WTC11 (cell line): ENCODE results near the gene RFPL1. TPM values are rescaled to one million over a fixed set of nuclear protein-coding genes. Genes with fewer than 3 reads are reported as not detected.

ENCODE experiments used
- ATAC-seq: fragments of 200-7000 bp; cut with Tn5 transposase; 2 replicates; pipeline ENCODE4 v1.10.0; 2021; ENCODE audit warnings: mild to moderate bottlenecking, moderate library complexity
- CTCF ChIA-PET: fragments of 300-600 bp; sonication (Branson Sonifier 250); formaldehyde crosslinking; loops from one replicate; lab custom pipeline; 2021; ENCODE audit warnings: antibody characterized with exemption; lab: Charles Lee
- POLR2A ChIA-PET: fragments of 350-600 bp; sonication (Branson Sonifier 250); formaldehyde crosslinking; loops from one replicate; lab custom pipeline; 2021; ENCODE audit warnings: antibody characterized with exemption; lab: Charles Lee
- DNase-seq: peaks from one replicate; pipeline ENCODE4 v3.0.0; 2021; ENCODE audit warnings: low spot score
- H3K27ac Mint-ChIP-seq: 2 replicates; pipeline ENCODE4 v1.8.0; 2021; ENCODE audit warnings: mixed read lengths
- H3K27me3 Mint-ChIP-seq: 2 replicates; pipeline ENCODE4 v1.8.0; 2021; ENCODE audit warnings: low read depth, mild to moderate bottlenecking, moderate library complexity, mixed read lengths
- H3K36me3 Mint-ChIP-seq: 2 replicates; pipeline ENCODE4 v1.8.0; 2021; ENCODE audit warnings: mixed read lengths
- H3K4me1 Mint-ChIP-seq: 2 replicates; pipeline ENCODE4 v1.8.0; 2022; ENCODE audit warnings: mixed read lengths
- H3K4me3 Mint-ChIP-seq: 2 replicates; pipeline ENCODE4 v1.8.0; 2021; ENCODE audit warnings: mild to moderate bottlenecking, moderate library complexity, mixed read lengths
- H3K9me3 Mint-ChIP-seq: 2 replicates; pipeline ENCODE4 v1.8.0; 2021; ENCODE audit warnings: mixed read lengths
- AR ChIP-seq: fragments of 250-450 bp; sonication (Bioruptor Pico); IDR thresholded peaks from 2 replicates; pipeline ENCODE4 v1.9.0; 2021; ENCODE audit warnings: mild to moderate bottlenecking
- ATF6 ChIP-seq: sonication (generic); formaldehyde crosslinking; IDR thresholded peaks from 2 replicates; pipeline ENCODE4 v1.8.1; 2023; ENCODE audit warnings: mild to moderate bottlenecking, missing genetic modification reagents
- CDX4 ChIP-seq: fragments of 250-450 bp; sonication (Bioruptor Pico); IDR thresholded peaks from 2 replicates; pipeline ENCODE4 v1.9.0; 2021; ENCODE audit warnings: moderate library complexity, mild to moderate bottlenecking, inconsistent platforms, borderline replicate concordance
- EMX1 ChIP-seq: fragments of 250-450 bp; sonication (Bioruptor Pico); IDR thresholded peaks from 2 replicates; pipeline ENCODE4 v1.8.0; 2021; ENCODE audit warnings: mild to moderate bottlenecking
- ESRRA ChIP-seq: sonication (generic); formaldehyde crosslinking; IDR thresholded peaks from 2 replicates; pipeline ENCODE4 v1.8.1; 2022; ENCODE audit warnings: mild to moderate bottlenecking, missing genetic modification reagents, borderline replicate concordance
- FOXP1 ChIP-seq: sonication (generic); formaldehyde crosslinking; IDR thresholded peaks from 2 replicates; pipeline ENCODE4 v1.8.0; 2022; ENCODE audit warnings: missing genetic modification reagents, mild to moderate bottlenecking, moderate library complexity, borderline replicate concordance
- GTF2I ChIP-seq: fragments of 250-450 bp; sonication (Bioruptor Pico); conservative IDR thresholded peaks from 2 replicates; pipeline ENCODE4 v1.4.0; 2021; ENCODE audit warnings: mild to moderate bottlenecking
- HMGA2 ChIP-seq: fragments of 250-450 bp; sonication (Bioruptor Pico); IDR thresholded peaks from 2 replicates; pipeline ENCODE4 v1.4.0; 2021; ENCODE audit warnings: mild to moderate bottlenecking, moderate library complexity
- IRF1 ChIP-seq: sonication (generic); formaldehyde crosslinking; IDR thresholded peaks from 2 replicates; pipeline ENCODE4 v1.8.0; 2023; ENCODE audit warnings: missing genetic modification reagents
- JAZF1 ChIP-seq: fragments of 250-450 bp; sonication (Bioruptor Pico); IDR thresholded peaks from 2 replicates; pipeline ENCODE4 v1.9.0; 2021; ENCODE audit warnings: moderate library complexity, mild to moderate bottlenecking, inconsistent platforms
- NFE2L1 ChIP-seq: sonication (generic); formaldehyde crosslinking; IDR thresholded peaks from 2 replicates; pipeline ENCODE4 v1.8.1; 2023; ENCODE audit warnings: missing genetic modification reagents
- NR3C1 ChIP-seq: sonication (generic); formaldehyde crosslinking; conservative IDR thresholded peaks from 2 replicates; pipeline ENCODE4 v1.8.1; 2023; ENCODE audit warnings: low read depth, mild to moderate bottlenecking, missing genetic modification reagents
- RELA ChIP-seq: sonication (generic); formaldehyde crosslinking; IDR thresholded peaks from 2 replicates; pipeline ENCODE4 v1.8.1; 2022; ENCODE audit warnings: missing genetic modification reagents, mild to moderate bottlenecking, borderline replicate concordance
- RORB ChIP-seq: fragments of 250-450 bp; sonication (Bioruptor Pico); IDR thresholded peaks from 2 replicates; pipeline ENCODE4 v1.9.0; 2021; ENCODE audit warnings: mild to moderate bottlenecking
- TP53 ChIP-seq: sonication (generic); formaldehyde crosslinking; IDR thresholded peaks from 2 replicates; pipeline ENCODE4 v1.8.1; 2023; ENCODE audit warnings: mild to moderate bottlenecking, missing genetic modification reagents
- ZBTB21 ChIP-seq: sonication (generic); formaldehyde crosslinking; IDR thresholded peaks from 2 replicates; pipeline ENCODE4 v1.8.1; 2023; ENCODE audit warnings: mild to moderate bottlenecking, missing genetic modification reagents, borderline replicate concordance
- ZNF396 ChIP-seq: fragments of 250-450 bp; sonication (Bioruptor Pico); IDR thresholded peaks from 2 replicates; pipeline ENCODE4 v1.8.0; 2021; ENCODE audit warnings: mild to moderate bottlenecking, moderate library complexity, borderline replicate concordance
- ZNF416 ChIP-seq: fragments of 250-450 bp; sonication (Bioruptor Pico); IDR thresholded peaks from 2 replicates; pipeline ENCODE4 v1.9.0; 2021; ENCODE audit warnings: mild to moderate bottlenecking, inconsistent platforms
- total RNA-seq: library from RNA; stranded (reverse); gene quantifications from 3 replicates; pipeline ENCODE4 v1.2.3, GENCODE V29; 2021
- TF ChIP-seq, protein P1 (sequence below): sonication (generic); formaldehyde crosslinking; IDR thresholded peaks from 2 replicates; pipeline ENCODE4 v1.8.1; 2022; ENCODE audit warnings: low read depth, mild to moderate bottlenecking, moderate library complexity, missing genetic modification reagents, borderline replicate concordance
- TF ChIP-seq, protein P2 (sequence below): sonication (generic); formaldehyde crosslinking; IDR thresholded peaks from 2 replicates; pipeline ENCODE4 v1.8.0; 2022; ENCODE audit warnings: mild to moderate bottlenecking, missing genetic modification reagents

Gene RFPL1
- total RNA-seq, 1 experiment from 2014 or later: not detected

DNA sequence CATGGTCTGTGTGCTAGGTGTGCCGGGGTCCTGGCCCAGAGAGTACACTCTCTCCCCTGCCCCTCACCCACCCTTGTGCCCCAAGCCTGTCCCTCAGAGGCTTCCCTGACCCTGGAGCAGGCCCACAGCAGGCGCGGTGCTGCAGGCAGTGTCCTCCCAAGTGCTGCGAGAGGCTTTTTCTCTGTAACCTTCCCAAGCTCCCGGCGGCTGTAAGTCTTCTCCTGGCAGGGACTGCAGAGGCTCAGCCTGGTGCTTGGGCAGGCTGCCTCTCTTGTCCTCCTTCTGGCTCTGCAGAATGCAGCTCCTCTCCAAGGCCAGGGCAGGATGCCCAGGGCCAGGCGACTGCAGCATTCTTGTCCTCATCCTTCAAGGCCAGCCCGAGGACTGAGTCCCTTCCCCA lies 15.9 kb downstream of the RFPL1 start:
- Mint-ChIP-seq H3K9me3 (no peaks in the 10 kb centered on the region), H3K27ac (no peak overlapping the region), H3K27me3 (no peaks in the 10 kb centered on the region), H3K36me3 (no peaks in the 10 kb centered on the region), H3K4me3 (no peak overlapping the region), H3K4me1 (peaks cover 5% of the 10 kb centered on the region; the same call in 1 of the 2 replicates)
- TF ChIP-seq JAZF1 (CRISPR knock-in tag) (no peak), NR3C1 (CRISPR knock-in tag) (no peak), ZBTB21 (CRISPR knock-in tag) (no peak), GTF2I (CRISPR knock-in tag) (no peak), IRF1 (CRISPR knock-in tag) (no peak), ESRRA (CRISPR knock-in tag) (no peak), FOXP1 (no peak), ZNF396 (CRISPR knock-in tag) (no peak), CDX4 (CRISPR knock-in tag) (no peak), HMGA2 (no peak), EMX1 (CRISPR knock-in tag) (no peak), ZNF416 (CRISPR knock-in tag) (no peak), ATF6 (CRISPR knock-in tag) (no peak), RORB (no peak), TP53 (no peak), NFE2L1 (CRISPR knock-in tag) (no peak), RELA (CRISPR knock-in tag) (no peak), AR (no peak)
- TF ChIP-seq, protein P1, sequence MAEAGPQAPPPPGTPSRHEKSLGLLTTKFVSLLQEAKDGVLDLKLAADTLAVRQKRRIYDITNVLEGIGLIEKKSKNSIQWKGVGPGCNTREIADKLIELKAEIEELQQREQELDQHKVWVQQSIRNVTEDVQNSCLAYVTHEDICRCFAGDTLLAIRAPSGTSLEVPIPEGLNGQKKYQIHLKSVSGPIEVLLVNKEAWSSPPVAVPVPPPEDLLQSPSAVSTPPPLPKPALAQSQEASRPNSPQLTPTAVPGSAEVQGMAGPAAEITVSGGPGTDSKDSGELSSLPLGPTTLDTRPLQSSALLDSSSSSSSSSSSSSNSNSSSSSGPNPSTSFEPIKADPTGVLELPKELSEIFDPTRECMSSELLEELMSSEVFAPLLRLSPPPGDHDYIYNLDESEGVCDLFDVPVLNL (CRISPR knock-in tag): no peak
- TF ChIP-seq, protein P2, sequence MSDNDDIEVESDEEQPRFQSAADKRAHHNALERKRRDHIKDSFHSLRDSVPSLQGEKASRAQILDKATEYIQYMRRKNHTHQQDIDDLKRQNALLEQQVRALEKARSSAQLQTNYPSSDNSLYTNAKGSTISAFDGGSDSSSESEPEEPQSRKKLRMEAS: no peak
- CTCF ChIA-PET: no interaction called here
- POLR2A ChIA-PET: no interaction called here
- ATAC-seq: no peak
- no peak for DNase-seq
